ENCODE results near the gene AP1B1.

AP1B1 gene

DNA sequence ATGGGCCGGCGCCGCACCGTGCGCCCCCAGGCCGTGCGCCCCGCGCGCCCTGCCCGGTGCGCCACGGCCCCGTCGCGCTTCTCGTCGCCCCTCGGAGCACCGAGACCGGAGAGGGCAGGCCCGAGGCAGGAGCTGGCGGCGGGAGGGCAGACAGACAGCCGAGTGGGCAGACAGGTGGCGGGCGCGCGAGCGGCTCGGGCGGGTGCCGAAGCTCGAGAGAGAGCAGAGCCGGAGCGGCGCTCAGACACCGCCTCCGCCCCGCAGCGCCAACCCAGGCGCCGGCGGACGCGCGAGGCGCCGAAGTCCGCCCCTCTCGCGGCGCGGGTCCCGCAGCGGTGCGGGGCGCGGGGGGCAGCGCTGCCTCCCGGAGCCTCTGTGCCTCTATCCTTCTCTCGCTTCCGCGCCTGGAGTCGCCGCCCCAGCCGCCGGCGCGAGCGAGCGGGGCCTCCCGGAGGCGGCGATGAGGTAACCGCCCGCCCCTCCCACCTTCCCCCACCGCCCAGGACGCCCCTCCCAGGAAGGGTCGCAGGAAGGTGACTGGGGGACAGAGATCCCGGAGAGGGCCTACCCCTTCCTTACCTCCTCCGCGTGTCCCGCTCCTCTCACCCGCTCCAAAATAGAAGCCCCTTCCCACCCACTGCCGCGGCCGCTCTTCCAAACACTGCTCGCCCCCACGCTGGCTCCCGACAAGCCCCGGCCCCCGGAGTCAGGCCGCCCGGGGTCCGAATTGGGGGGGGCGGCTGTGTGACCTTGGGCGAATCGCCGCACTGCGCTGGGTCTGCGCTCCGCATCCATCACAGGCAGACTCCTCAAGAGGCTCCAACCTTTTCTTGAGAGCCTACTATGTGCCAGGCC is 72.9 kb downstream of the AP1B1 start, which contains the start of gene RASL10A:
Gene RASL10A, minus strand, starts transcription at position 412 of the 855 bp plus-strand sequence. CDS start 451 bp downstream, outside the sequence.
- TF ChIP-seq, protein P1, sequence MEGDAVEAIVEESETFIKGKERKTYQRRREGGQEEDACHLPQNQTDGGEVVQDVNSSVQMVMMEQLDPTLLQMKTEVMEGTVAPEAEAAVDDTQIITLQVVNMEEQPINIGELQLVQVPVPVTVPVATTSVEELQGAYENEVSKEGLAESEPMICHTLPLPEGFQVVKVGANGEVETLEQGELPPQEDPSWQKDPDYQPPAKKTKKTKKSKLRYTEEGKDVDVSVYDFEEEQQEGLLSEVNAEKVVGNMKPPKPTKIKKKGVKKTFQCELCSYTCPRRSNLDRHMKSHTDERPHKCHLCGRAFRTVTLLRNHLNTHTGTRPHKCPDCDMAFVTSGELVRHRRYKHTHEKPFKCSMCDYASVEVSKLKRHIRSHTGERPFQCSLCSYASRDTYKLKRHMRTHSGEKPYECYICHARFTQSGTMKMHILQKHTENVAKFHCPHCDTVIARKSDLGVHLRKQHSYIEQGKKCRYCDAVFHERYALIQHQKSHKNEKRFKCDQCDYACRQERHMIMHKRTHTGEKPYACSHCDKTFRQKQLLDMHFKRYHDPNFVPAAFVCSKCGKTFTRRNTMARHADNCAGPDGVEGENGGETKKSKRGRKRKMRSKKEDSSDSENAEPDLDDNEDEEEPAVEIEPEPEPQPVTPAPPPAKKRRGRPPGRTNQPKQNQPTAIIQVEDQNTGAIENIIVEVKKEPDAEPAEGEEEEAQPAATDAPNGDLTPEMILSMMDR (IDR thresholded peaks at IDR 0.05): no peak

DNA sequence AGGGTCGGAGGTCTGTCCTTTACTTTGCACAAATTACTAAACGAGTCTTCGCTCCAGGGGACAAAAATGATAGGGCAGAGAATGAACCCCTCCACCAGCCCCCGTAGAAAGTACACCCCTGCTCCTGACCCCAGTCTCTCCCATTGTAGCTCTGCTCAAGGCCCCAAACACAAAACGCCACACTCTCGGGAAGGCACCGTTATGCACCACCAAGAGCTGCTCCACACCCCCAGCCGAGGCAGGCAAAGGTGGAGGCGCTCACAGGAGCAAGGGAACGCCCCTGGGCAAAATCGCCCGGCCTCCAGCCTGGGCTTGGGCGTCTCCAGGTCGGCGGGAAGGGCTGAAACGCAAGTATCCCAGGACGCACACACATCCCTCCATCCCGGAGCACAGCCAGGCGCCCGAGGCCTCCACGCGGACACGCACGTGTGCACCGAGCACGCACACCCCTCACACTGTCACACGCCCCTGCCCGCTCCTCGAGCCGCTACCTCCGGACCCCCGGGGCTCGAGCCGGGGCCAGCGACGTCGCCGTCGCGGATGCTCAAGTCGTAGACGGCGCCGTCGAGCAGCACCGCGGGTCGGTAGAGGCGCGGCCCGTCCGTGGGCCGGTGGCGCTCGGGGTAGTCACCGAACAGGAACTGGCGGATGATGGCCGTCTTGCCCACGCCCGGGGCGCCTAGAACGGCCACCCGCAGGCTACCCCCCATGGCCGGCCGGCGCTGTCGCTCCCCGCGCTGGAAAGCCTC is 73.7 kb downstream of the AP1B1 start:
- TF ChIP-seq, protein P1 (IDR thresholded peaks at IDR 0.05): no peak

DNA sequence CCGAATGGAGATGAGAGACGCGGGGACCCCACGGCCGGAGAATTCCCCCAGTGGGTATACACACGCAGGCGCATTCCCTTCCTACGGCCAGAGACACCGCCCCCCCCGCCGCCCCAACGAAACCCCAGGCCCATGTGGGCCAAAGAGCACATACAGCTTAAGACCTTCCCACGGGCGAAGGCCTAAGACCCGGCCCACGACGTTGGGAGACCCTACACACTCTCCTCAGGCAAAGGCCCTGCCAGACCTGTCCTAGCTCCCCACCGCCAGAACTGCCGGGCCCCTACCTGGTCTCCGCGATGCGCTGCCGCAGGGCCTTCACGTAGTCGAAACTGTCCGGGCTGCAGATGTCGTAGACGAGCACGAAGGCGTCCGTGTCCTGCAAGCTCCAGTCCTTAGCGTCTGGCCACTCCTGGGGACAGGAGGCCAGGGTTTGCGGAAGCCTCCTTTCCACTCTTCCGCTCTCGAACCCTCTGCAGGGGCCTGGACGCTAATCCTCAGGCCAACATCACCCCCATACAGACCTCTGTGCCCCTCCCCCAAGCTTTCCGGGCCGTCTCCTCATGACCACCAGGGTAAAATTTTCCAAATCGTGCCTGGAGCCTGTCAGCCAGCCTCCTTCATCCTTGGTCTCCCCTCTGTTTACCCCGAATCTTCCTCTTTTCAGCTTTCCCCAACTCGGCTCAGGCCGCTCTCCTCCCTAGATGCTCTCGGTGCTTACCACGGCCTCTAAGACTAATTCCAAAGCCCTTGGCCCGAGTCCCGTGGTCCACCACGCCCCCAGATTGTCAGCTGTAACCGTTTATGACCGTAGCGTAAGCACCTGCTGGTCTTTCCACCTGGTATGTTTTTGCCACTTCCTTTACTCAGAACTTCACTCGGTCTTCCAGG is 74.5 kb downstream of the AP1B1 start:
- TF ChIP-seq, protein P1 (IDR thresholded peaks at IDR 0.05): no peak

DNA sequence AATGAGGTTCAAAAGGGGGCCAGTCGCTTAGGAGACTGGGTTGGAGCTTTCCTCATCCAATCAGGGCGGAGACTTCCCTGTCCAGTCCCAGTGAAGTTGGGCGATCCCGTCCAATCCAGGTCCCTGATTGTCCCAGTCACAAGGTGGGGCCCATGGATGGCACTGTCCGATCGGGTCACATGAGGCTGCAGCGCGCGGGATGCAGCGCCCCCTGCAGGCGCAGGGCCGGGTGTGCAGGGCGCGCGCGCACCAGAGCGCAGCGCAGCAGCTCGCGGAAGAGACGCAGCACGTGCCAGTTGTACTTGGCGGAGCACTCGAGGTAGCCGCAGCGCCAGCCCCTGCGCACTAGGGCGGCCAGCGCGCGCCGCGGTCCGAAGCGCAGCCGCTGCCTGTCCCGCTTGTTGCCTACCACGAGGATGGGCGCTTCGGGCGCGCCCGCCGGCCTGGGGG is 75.2 kb downstream of the AP1B1 start:
- TF ChIP-seq, protein P1 (IDR thresholded peaks at IDR 0.05): peak; percentile 49

DNA sequence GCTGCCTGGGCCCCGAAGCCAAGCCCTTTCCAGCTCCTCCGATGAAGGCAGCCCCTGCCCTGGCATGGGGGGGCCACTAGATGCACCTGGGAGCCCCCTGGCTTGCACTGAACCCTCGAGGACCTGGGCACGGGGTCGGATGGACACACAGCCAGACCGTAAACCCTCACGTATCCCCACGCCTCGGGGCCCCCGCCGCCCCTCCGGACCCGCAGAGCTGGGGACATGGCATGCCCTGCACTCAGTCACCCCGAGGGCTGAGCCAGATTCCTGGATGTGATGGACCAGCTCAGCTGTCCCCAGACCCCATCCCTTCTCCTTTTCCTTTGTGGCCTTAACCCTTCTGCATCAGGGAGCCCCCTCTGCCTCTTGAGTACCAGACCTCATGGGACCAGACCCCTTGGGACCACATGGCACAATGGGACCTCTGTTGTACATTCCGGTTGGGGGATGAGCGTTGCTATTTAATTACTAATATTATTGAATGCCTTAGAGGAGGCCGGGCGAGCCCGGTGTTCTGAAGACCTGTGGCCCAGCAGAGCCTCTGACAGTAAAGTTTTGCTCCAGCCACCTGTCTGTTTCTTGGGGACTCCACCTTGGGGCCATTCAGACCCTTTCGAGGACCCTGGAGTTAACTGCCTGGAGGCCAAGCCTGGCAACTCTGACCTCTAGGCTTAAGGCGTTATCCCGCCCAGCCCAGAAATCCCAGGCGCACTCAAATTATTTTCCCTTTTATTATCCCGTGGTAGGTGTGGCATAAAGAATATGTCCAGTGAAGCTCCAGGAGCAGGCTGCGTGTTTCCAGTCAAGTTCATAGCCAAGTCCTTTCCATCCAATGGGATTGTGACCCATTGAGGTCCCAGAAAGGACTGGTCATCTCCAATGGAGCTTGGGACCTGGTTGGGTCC is 75.9 kb downstream of the AP1B1 start:
- TF ChIP-seq, protein P1 (IDR thresholded peaks at IDR 0.05): no peak

DNA sequence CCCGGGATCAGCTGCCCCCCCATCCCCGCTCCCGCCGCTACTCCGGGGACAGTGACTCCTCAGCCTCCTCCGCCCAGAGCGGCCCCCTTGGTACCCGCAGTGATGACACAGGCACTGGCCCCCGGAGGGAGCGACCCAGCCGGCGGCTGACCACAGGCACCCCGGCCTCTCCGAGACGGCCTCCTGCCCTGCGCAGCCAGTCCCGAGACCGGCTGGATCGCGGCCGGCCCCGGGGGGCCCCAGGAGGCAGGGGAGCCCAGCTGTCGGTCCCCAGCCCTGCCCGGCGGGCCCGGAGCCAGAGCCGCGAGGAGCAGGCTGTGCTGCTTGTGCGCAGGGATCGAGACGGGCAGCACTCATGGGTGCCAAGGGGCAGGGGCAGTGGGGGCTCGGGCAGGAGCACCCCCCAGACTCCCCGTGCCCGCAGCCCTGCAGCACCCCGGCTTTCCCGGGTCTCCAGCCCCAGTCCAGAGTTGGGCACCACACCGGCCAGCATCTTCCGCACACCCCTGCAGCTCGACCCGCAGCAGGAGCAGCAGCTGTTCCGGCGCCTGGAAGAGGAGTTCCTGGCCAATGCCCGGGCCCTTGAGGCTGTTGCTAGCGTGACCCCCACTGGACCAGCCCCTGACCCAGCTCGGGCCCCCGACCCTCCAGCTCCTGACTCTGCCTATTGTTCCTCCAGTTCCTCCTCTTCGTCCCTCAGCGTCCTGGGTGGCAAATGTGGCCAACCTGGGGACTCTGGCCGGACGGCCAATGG is 76.7 kb downstream of the AP1B1 start:
- TF ChIP-seq, protein P1 (IDR thresholded peaks at IDR 0.05): no peak

All from LNCAP (cell line).